Tibial nerve (tissue), 4 donors: ENCODE measurements around the gene CHRM3. TPM values are rescaled to one million over a fixed set of nuclear protein-coding genes. Genes with fewer than 3 reads are reported as not detected.

Experiments
- DNase-seq, 2 donors: peaks; one replicate each; pipeline ENCODE4 v3.0.0-alpha.2; 2019; ENCODE audit warnings: low spot score in 2 of 2
- H3K27ac ChIP-seq, 4 donors: fragments of 200-600 bp; sonication (generic) in 3 of 4; one replicate each; pipeline ENCODE4 v1.5.1; 2017 to 2019; ENCODE audit warnings: mild to moderate bottlenecking in 1 of 4
- H3K27me3 ChIP-seq, 2 donors: fragments of 200-600 bp; sonication (generic) in 1 of 2; one replicate each; pipeline versions ENCODE4 v1.5.1 to v1.6.0; 2017 to 2019
- H3K36me3 ChIP-seq, 3 donors: fragments of 200-600 bp; sonication (generic); one replicate each; pipeline ENCODE4 v1.5.1; 2018 to 2019
- H3K4me1 ChIP-seq, 4 donors: fragments of 200-600 bp; sonication (generic) in 3 of 4; one replicate each; pipeline ENCODE4 v1.5.1; 2017 to 2019
- H3K4me3 ChIP-seq, 4 donors: fragments of 200-600 bp; sonication (generic) in 3 of 4; one replicate each; pipeline ENCODE4 v1.5.1; 2017 to 2019; ENCODE audit warnings: mild to moderate bottlenecking in 1 of 4, moderate library complexity in 1 of 4
- H3K9me3 ChIP-seq, 4 donors: fragments of 200-600 bp; sonication (generic) in 3 of 4; one replicate each; pipeline ENCODE4 v1.5.1; 2017 to 2019
- CTCF ChIP-seq, 5 experiments: fragments of 200-600 bp in 3 of 5; fragments of 450-650 bp in 2 of 5; sonication (generic) in 3 of 5; IDR thresholded peaks; one replicate each; pipeline ENCODE4 v1.5.1; 2016 to 2019; ENCODE audit warnings: antibody characterized with exemption in 5 of 5, mild to moderate bottlenecking in 3 of 5, moderate library complexity in 2 of 5
- EP300 ChIP-seq, 2 donors: sonication (generic); formaldehyde crosslinking; IDR thresholded peaks; one replicate each; pipeline ENCODE4 v1.6.1; 2017; ENCODE audit warnings: antibody characterized with exemption in 2 of 2, mild to moderate bottlenecking in 1 of 2
- POLR2A ChIP-seq, 2 donors: fragments of 450-650 bp; IDR thresholded peaks; one replicate each; pipeline ENCODE4 v1.6.1; 2017; ENCODE audit warnings: antibody characterized with exemption in 2 of 2, mild to moderate bottlenecking in 2 of 2, moderate library complexity in 2 of 2
- WGBS, 2 donors: methylation state at CpG; one replicate each; pipeline ENCODE4 v1.1.5; 2018; 5-methylcytosine and 5-hydroxymethylcytosine counted together
- total RNA-seq, 4 donors: library from RNA; depleted of rRNA; stranded (reverse); fragments of >200 nt; gene quantifications; one replicate each; pipeline ENCODE4 v1.1.0, GENCODE V29; 2016

CHRM3 gene
- total RNA-seq, 4 donors from 2014 or later = 0.20 to 6.5 (median 1.8) TPM

- H3K36me3 ChIP-seq = no peaks in the 10 kb centered on the region
- no peak overlapping the region for H3K4me3 ChIP-seq
- 65% methylated on average over 2 of the region's 2 CpGs for WGBS, 2 donors
- no peaks in the 10 kb centered on the region for H3K9me3 ChIP-seq
- TF ChIP-seq EP300 (IDR thresholded peaks at IDR 0.05) = no peak
- H3K27me3 ChIP-seq = peaks cover 0 to 13% of the 10 kb centered on the region in 2 donors
- H3K27ac ChIP-seq = no peak overlapping the region
- H3K4me1 ChIP-seq = no peaks in the 10 kb centered on the region
- no peak for DNase-seq
Measured at GRCh38 chr1:239394107-239394506, 7.7 kb downstream of the CHRM3 start.

GRCh38 chr1:239413916-239414315 is 27.5 kb downstream of the CHRM3 start:
- WGBS, 2 donors = 52 to 80% methylated on average over 6 of the region's 6 CpGs
- DNase-seq = no peak
- H3K27ac ChIP-seq = no peak overlapping the region

GRCh38 chr1:239417221-239417620 is 30.9 kb downstream of the CHRM3 start:
- no peak for TF ChIP-seq EP300 (IDR thresholded peaks at IDR 0.05)
- no peak for TF ChIP-seq CTCF (IDR thresholded peaks at IDR 0.05)
- no peak for TF ChIP-seq POLR2A (IDR thresholded peaks at IDR 0.05)
- no peak overlapping the region for H3K4me3 ChIP-seq

More at GRCh38 chr1:239413916-239414315, 27.5 kb downstream of the CHRM3 start:
- H3K27me3 ChIP-seq = no peaks in the 10 kb centered on the region
- H3K36me3 ChIP-seq = no peaks in the 10 kb centered on the region
- peaks cover 0 to 4% (median 0%) of the 10 kb centered on the region in 4 donors for H3K9me3 ChIP-seq
- H3K4me1 ChIP-seq = no peaks in the 10 kb centered on the region
- no peak overlapping the region for H3K4me3 ChIP-seq
- TF ChIP-seq EP300 (IDR thresholded peaks at IDR 0.05) = no peak
- no peak for TF ChIP-seq CTCF (IDR thresholded peaks at IDR 0.05)
- TF ChIP-seq POLR2A (IDR thresholded peaks at IDR 0.05) = no peak

GRCh38 chr1:239417986-239418640 is 31.7 kb downstream of the CHRM3 start:
- 77 to 91% methylated on average over 5 of the region's 5 CpGs for WGBS, 2 donors
- H3K27ac ChIP-seq = no peak overlapping the region
- H3K9me3 ChIP-seq = no peaks in the 10 kb centered on the region
- H3K36me3 ChIP-seq = no peaks in the 10 kb centered on the region
- no peak overlapping the region for H3K4me3 ChIP-seq
- no peak for DNase-seq
- H3K4me1 ChIP-seq = no peaks in the 10 kb centered on the region
- TF ChIP-seq POLR2A (IDR thresholded peaks at IDR 0.05) (no peak), EP300 (IDR thresholded peaks at IDR 0.05) (no peak), CTCF (IDR thresholded peaks at IDR 0.05) (no peak)
- H3K27me3 ChIP-seq = no peaks in the 10 kb centered on the region

More at GRCh38 chr1:239417221-239417620, 30.9 kb downstream of the CHRM3 start:
- no peak for DNase-seq
- H3K27me3 ChIP-seq = no peaks in the 10 kb centered on the region
- H3K9me3 ChIP-seq = peaks cover 0 to 2% (median 0%) of the 10 kb centered on the region in 4 donors
- no peaks in the 10 kb centered on the region for H3K36me3 ChIP-seq
- no peaks in the 10 kb centered on the region for H3K4me1 ChIP-seq
- no peak overlapping the region for H3K27ac ChIP-seq
- WGBS, 2 donors = 71 to 86% methylated on average over 2 of the region's 2 CpGs

GRCh38 chr1:239418681-239419080 is 32.3 kb downstream of the CHRM3 start:
- no peaks in the 10 kb centered on the region for H3K9me3 ChIP-seq
- H3K4me3 ChIP-seq = no peak overlapping the region
- no peak for TF ChIP-seq EP300 (IDR thresholded peaks at IDR 0.05)
- TF ChIP-seq CTCF (IDR thresholded peaks at IDR 0.05) = no peak
- no peak for TF ChIP-seq POLR2A (IDR thresholded peaks at IDR 0.05)
- no peaks in the 10 kb centered on the region for H3K36me3 ChIP-seq
- 88% methylated on average over 1 of the region's 1 CpG for WGBS, 2 donors
- no peak overlapping the region for H3K27ac ChIP-seq
- H3K4me1 ChIP-seq = no peaks in the 10 kb centered on the region
- no peak for DNase-seq
- no peaks in the 10 kb centered on the region for H3K27me3 ChIP-seq
